K562 (cell line): Measurements from ENCODE around the gene PLOD1. TPM values are rescaled to one million over a fixed set of nuclear protein-coding genes. Genes with fewer than 3 reads are reported as not detected.

Experiments
- ADNP ChIP-seq: fragments of 200-800 bp; sonication (Bioruptor generic); IDR thresholded peaks from 2 replicates; pipeline ENCODE4 v1.6.1; 2016; ENCODE audit warnings: missing genetic modification characterization, missing compliant biosample characterization
- BCOR ChIP-seq: fragments of 450-650 bp; IDR thresholded peaks from 2 replicates; pipeline ENCODE4 v1.6.1; 2016
- CBX3 ChIP-seq, 2 experiments: IDR thresholded peaks; 1 replicate in 1 of 2; 2 replicates in 1 of 2; pipeline ENCODE4 v1.6.1; 2012; ENCODE audit warnings: inconsistent platforms in 2 of 2, low read length in 2 of 2, borderline replicate concordance in 1 of 2, control low read depth in 1 of 2
- ELF1 ChIP-seq: fragments of 200-800 bp; sonication (Bioruptor generic); IDR thresholded peaks from 2 replicates; pipeline ENCODE4 v1.6.1; 2016; ENCODE audit warnings: missing genetic modification characterization, missing compliant biosample characterization
- GABPB1 ChIP-seq: sonication (generic); formaldehyde crosslinking; IDR thresholded peaks from 2 replicates; pipeline ENCODE4 v1.8.0; 2022; ENCODE audit warnings: mild to moderate bottlenecking, missing genetic modification reagents
- HDAC8 ChIP-seq: fragments of 450-650 bp; IDR thresholded peaks from 2 replicates; pipeline ENCODE4 v1.6.1; 2016; ENCODE audit warnings: mild to moderate bottlenecking, missing genetic modification characterization, moderate library complexity, missing compliant biosample characterization
- MTA1 ChIP-seq: fragments of 450-650 bp; IDR thresholded peaks from 2 replicates; pipeline ENCODE4 v1.6.1; 2017; ENCODE audit warnings: borderline replicate concordance
- NBN ChIP-seq: fragments of 450-650 bp; IDR thresholded peaks from 2 replicates; pipeline ENCODE4 v1.6.1; 2016; ENCODE audit warnings: low read depth, mild to moderate bottlenecking
- NR2C2 ChIP-seq, 2 experiments: fragments of 200-800 bp in 1 of 2; sonication (Bioruptor generic) in 1 of 2; sonication (generic) in 1 of 2; formaldehyde crosslinking in 1 of 2; IDR thresholded peaks; 2 replicates each; pipeline versions ENCODE4 v1.6.1 to v1.8.0; 2016 to 2022; ENCODE audit warnings: mild to moderate bottlenecking in 1 of 2, missing compliant biosample characterization in 1 of 2, missing genetic modification characterization in 1 of 2, missing genetic modification reagents in 1 of 2
- RBM14 ChIP-seq: fragments of 200-400 bp; formaldehyde crosslinking; IDR thresholded peaks from 2 replicates; pipeline ENCODE4 v1.6.1; 2018; ENCODE audit warnings: low read depth, mild to moderate bottlenecking, low read length, moderate library complexity, borderline replicate concordance; ENCODE audit not compliant: insufficient read depth
- RBM25 ChIP-seq: fragments of 200-400 bp; formaldehyde crosslinking; IDR thresholded peaks from 2 replicates; pipeline ENCODE4 v1.6.1; 2018; ENCODE audit warnings: low read length, low read depth, moderate library complexity; ENCODE audit not compliant: severe bottlenecking
- RBM39 ChIP-seq: fragments of 200-400 bp; formaldehyde crosslinking; optimal IDR thresholded peaks from 2 replicates; pipeline ENCODE3; 2018; ENCODE audit warnings: low read depth, low read length
- RCOR1 ChIP-seq, 2 experiments: IDR thresholded peaks; 2 replicates each; pipeline ENCODE4 v1.6.1; 2012; ENCODE audit warnings: low read depth in 2 of 2, low read length in 2 of 2, borderline replicate concordance in 1 of 2, improper control_type of control experiment in 1 of 2
- SMARCA4 ChIP-seq: fragments of 450-650 bp; IDR thresholded peaks from 2 replicates; pipeline ENCODE4 v1.6.1; 2016
- SMARCA5 ChIP-seq: fragments of 450-650 bp; IDR thresholded peaks from 2 replicates; pipeline ENCODE4 v1.6.1; 2016
- polyA plus RNA-seq, 8 experiments: library from polyadenylated mRNA; depleted of rRNA in 4 of 8; stranded (reverse) in 5 of 8; unstranded in 3 of 8; fragments of >200 nt; fragmentation: Nextera tagmentation in 2 of 8; fragmentation: Illumina TruSeq in 1 of 8; extraction: Ambion mirVana in 2 of 8; extraction: Trizol in 1 of 8; gene quantifications; 2 replicates each; pipeline versions ENCODE4 v1.2.1 to v1.2.3, GENCODE V29; 2011 to 2014; ENCODE audit warnings: inconsistent platforms in 1 of 8, missing spikeins in 1 of 8
- total RNA-seq, 7 experiments: library from RNA; depleted of rRNA in 6 of 7; stranded (reverse); fragments of >200 nt in 6 of 7; fragmentation: Illumina TruSeq in 2 of 7; extraction: Trizol in 2 of 7; gene quantifications; 2 replicates each; pipeline versions ENCODE4 v1.2.1 to v1.2.3, GENCODE V29; 2011 to 2021; ENCODE audit warnings: low replicate concordance in 1 of 7
- TF ChIP-seq, protein P1 (sequence below), 2 experiments: fragments of 450-650 bp in 1 of 2; sonication (generic) in 1 of 2; formaldehyde crosslinking in 1 of 2; IDR thresholded peaks; 2 replicates each; pipeline versions ENCODE4 v1.7.1 to v1.9.0; 2016 to 2022; ENCODE audit warnings: inconsistent platforms in 1 of 2, mild to moderate bottlenecking in 1 of 2, missing genetic modification reagents in 1 of 2
- TF ChIP-seq, protein P2 (sequence below): fragments of 200-800 bp; sonication (Bioruptor generic); IDR thresholded peaks from 2 replicates; pipeline ENCODE4 v1.6.1; 2017; ENCODE audit warnings: missing genetic modification characterization, missing compliant biosample characterization

The PLOD1 gene
- total and polyA plus RNA-seq, 9 of the 15 experiments (the other 6 are each of a cell fraction or from before 2014, with no cell fraction given), result 16.6 to 90.8 (median 52.7) TPM

DNA sequence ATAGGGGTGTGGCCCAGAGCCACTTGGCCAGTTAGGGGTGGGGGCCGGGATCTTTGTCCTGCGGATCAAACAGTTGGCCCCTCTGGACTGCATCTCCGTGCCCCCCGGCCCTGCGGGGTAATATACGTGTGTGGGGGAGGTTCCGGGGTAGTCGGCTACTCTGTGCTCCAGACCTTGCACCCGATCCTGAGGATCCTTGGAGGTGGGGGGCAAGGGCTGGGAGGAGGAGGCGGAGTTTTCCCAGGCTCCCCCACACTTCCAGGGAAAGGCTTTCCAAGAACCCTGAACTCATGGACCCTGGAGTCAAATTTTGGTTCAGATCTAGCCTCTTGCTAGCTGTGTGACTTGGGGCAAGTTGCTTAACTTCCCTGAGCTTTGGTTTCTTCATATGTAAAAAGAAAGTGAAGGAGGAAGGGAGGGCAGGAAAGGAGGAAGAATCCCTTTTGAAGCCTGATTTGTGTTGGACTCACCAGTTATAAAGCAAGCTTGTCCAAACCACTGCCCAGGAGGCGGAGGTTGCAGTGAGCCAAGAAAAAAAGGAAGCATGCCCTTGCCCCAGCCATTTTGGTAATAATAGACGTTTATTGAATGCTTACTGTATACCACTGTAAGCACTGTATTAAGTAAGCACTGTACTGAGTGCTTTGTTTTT, 85.5 kb downstream of the PLOD1 start (continued):
- TF ChIP-seq, protein P1, sequence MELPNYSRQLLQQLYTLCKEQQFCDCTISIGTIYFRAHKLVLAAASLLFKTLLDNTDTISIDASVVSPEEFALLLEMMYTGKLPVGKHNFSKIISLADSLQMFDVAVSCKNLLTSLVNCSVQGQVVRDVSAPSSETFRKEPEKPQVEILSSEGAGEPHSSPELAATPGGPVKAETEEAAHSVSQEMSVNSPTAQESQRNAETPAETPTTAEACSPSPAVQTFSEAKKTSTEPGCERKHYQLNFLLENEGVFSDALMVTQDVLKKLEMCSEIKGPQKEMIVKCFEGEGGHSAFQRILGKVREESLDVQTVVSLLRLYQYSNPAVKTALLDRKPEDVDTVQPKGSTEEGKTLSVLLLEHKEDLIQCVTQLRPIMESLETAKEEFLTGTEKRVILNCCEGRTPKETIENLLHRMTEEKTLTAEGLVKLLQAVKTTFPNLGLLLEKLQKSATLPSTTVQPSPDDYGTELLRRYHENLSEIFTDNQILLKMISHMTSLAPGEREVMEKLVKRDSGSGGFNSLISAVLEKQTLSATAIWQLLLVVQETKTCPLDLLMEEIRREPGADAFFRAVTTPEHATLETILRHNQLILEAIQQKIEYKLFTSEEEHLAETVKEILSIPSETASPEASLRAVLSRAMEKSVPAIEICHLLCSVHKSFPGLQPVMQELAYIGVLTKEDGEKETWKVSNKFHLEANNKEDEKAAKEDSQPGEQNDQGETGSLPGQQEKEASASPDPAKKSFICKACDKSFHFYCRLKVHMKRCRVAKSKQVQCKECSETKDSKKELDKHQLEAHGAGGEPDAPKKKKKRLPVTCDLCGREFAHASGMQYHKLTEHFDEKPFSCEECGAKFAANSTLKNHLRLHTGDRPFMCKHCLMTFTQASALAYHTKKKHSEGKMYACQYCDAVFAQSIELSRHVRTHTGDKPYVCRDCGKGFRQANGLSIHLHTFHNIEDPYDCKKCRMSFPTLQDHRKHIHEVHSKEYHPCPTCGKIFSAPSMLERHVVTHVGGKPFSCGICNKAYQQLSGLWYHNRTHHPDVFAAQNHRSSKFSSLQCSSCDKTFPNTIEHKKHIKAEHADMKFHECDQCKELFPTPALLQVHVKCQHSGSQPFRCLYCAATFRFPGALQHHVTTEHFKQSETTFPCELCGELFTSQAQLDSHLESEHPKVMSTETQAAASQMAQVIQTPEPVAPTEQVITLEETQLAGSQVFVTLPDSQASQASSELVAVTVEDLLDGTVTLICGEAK (IDR thresholded peaks at IDR 0.05), result 0 out of 2 replicates have a peak, but pooled peaks have one; percentile 9
- TF ChIP-seq, protein P1 (CRISPR knock-in tag; IDR thresholded peaks at IDR 0.05), result no peak
- TF ChIP-seq RBM39, result no peak
- 0 out of 2 replicates have a peak, but pooled peaks have one; percentile 23 for TF ChIP-seq NBN
- peak in 1 of 2 experiments; percentile 77; a peak in 3 of 4 replicates for TF ChIP-seq RCOR1 (IDR thresholded peaks at IDR 0.05; ENCODE audit: borderline replicate concordance in 1 of 2, low read depth in 2 of 2, low read length in 2 of 2)
- 0 out of 2 replicates have a peak, but pooled peaks have one; percentile 17 for TF ChIP-seq MTA1
- TF ChIP-seq BCOR, result peak; percentile 97
- 0 out of 2 replicates have a peak, but pooled peaks have one; percentile 35 for TF ChIP-seq ELF1 (tag)
- 0 out of 2 replicates have a peak, but pooled peaks have one; percentile 9 for TF ChIP-seq RBM14
- TF ChIP-seq, protein P2, sequence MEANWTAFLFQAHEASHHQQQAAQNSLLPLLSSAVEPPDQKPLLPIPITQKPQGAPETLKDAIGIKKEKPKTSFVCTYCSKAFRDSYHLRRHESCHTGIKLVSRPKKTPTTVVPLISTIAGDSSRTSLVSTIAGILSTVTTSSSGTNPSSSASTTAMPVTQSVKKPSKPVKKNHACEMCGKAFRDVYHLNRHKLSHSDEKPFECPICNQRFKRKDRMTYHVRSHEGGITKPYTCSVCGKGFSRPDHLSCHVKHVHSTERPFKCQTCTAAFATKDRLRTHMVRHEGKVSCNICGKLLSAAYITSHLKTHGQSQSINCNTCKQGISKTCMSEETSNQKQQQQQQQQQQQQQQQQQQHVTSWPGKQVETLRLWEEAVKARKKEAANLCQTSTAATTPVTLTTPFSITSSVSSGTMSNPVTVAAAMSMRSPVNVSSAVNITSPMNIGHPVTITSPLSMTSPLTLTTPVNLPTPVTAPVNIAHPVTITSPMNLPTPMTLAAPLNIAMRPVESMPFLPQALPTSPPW (CRISPR knock-in tag), result peak; percentile 25
- TF ChIP-seq ADNP (tag), result peak; percentile 58; the same call in 1 of the 2 replicates
- peak; percentile 65; the same call in 1 of the 2 replicates for TF ChIP-seq HDAC8 (tag)
- 0 out of 3 replicates have a peak, but pooled peaks of 1 of the 2 experiments have one; percentile 26 for TF ChIP-seq CBX3 (IDR thresholded peaks at IDR 0.05; ENCODE audit: borderline replicate concordance in 1 of 2, low read length in 2 of 2)
- peak; percentile 96 for TF ChIP-seq SMARCA5
- peak; percentile 38; the same call in 1 of the 2 replicates for TF ChIP-seq GABPB1 (CRISPR knock-in tag)
- TF ChIP-seq NR2C2 (CRISPR knock-in tag; IDR thresholded peaks at IDR 0.05), result no peak
- peak; percentile 86 for TF ChIP-seq NR2C2 (tag; IDR thresholded peaks at IDR 0.05)
- peak; percentile 96 for TF ChIP-seq RBM25
- 0 out of 2 replicates have a peak, but pooled peaks have one; percentile 16 for TF ChIP-seq SMARCA4
